ENCODE measurements around the gene TIRAP. TPM values are rescaled to one million over a fixed set of nuclear protein-coding genes. Genes with fewer than 3 reads are reported as not detected.
"Not testable (repeated sequence)": the region's sequence is repeated elsewhere in the genome, so short reads cannot be mapped to it uniquely, and the experiment has no call there.

The TIRAP gene
- total RNA-seq (2014; rRNA removed; shearing (Covaris generic)): 1.4 and 1.7 TPM in 2 replicates

DNA sequence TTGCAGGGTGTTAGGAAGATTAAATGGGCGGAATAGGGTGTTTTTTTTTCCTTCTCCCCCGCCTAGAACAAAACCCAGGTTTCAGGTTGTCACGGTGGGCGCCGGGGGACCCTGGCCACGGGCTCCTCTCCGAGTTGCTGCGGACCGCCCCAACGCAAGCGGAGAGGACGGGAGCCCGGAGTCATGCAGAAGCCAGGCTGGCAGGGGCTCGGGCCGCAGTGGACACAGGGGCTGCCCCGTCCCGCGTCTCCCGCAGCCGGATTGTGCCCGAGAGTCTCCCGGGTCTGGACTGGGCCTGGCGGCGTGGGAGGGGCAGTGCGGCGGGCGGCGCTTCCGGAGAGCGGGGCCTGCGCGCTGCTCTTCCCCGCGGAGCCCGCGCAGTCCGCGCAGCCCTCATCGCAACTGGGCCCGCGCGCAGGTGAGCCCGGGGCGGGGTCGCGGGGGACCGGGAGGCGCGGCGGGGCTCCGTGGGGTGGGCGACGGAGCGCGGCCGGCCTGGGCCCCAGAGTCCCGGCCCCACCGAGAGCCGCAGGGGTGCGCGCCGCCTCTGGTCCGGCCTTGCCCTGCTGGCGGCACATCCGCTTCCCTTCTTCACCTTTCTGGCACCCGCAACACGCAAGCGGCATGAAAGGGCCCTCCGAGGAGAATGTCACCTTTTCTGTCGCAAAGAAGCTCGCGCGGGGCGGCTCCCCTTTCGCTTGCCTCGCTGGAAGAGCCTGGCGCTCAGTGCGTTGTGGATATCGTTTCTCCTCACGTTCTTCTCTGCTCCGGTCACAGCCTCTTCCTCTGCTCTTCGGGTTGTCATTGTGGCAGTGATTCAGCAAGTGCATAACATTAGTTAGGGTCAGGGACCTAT is at the start of gene TIRAP:
Gene TIRAP (plus strand): TSS at position 358 of the 856 bp plus-strand sequence. CDS start 7,802 bp downstream, outside the sequence.
- no peaks in the 10 kb centered on the region for H3K27me3 ChIP-seq (replicated peaks)
- H3K4me3 ChIP-seq: peak within 1 kb of the TSS; percentile 66
- H3K36me3 ChIP-seq: no peaks in the 10 kb centered on the region
- peak within 1 kb of the TSS; percentile 35 for H3K27ac ChIP-seq
- DNase-seq (ENCODE audit: low read depth in 1 of 2, low spot score in 2 of 2): peak; percentile 30 to 46
- H3K4me1 ChIP-seq (replicated peaks): peaks cover 8% of the 10 kb centered on the region; the same call in 1 of the 2 replicates
- H3K9me3 ChIP-seq (replicated peaks): no peaks in the 10 kb centered on the region

DNA sequence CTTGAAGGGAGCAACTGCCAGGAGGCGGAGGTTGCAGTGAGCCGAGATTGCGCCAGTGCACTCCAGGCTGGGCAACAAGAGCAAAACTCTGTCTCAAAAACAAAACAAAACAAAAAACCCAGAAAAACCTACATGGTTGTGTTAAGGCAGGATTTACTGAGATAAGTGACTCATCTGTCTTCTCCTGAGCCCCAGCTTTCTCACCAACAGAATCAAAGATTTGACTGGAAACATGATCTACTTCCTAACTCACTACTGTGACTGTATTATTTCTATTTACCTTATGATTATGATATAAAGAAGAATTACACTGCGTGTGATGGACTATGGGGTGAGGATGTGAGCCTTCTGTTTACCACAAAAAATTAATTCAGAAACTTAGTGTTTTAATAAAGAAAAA is 49.5 kb upstream of the TIRAP start:
- no peak for DNase-seq (ENCODE audit: low read depth in 1 of 2, low spot score in 2 of 2)
- no peaks in the 10 kb centered on the region for H3K36me3 ChIP-seq
- no peaks in the 10 kb centered on the region for H3K27me3 ChIP-seq (replicated peaks)
- H3K4me3 ChIP-seq: no peak overlapping the region
- no peak overlapping the region for H3K27ac ChIP-seq
- no peaks in the 10 kb centered on the region for H3K4me1 ChIP-seq (replicated peaks)
- no peaks in the 10 kb centered on the region for H3K9me3 ChIP-seq (replicated peaks)

DNA sequence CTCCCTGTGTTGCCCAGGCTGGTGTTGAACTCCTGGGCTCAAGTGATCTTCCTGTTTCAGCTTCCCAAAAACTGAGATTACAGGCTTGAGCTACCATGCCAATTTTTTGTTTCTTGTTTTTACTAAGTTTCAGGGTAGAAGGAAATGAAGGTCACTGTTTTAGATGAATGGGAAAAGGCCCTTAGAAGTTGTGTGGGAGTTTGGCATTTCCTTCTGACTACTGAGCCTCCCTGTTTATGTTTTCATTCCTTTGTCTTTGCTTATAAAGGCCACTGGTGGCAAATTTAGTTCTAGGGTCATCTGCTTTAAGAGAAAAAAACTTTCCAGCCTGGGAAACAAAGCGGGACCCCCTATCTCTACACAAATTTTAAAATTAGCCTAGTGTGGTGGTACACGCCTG is 36.3 kb upstream of the TIRAP start:
- no peaks in the 10 kb centered on the region for H3K36me3 ChIP-seq
- no peaks in the 10 kb centered on the region for H3K4me1 ChIP-seq (replicated peaks)
- no peak overlapping the region for H3K27ac ChIP-seq
- H3K27me3 ChIP-seq (replicated peaks): no peaks in the 10 kb centered on the region
- no peak overlapping the region for H3K4me3 ChIP-seq
- no peak for DNase-seq (ENCODE audit: low read depth in 1 of 2, low spot score in 2 of 2)
- H3K9me3 ChIP-seq (replicated peaks): no peaks in the 10 kb centered on the region

DNA sequence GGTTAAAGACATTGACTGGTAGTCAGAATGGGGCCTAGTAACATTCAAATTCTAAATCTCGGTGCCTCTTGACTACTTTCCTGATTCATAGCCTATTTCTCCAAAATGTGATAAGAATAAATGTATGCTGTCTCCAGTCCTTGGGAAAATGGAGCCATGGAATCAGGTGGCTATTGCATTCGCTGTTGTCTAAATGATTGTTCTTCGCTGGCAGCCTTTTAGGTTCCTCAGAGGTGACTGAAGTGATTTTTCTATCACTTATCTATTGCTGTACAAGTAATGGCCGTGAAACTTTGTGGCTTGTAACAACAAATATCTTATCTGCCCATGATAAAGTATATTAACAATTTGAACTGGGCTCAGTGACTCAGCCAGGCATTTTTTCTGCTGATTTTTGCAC is 29.6 kb upstream of the TIRAP start:
- H3K27ac ChIP-seq: no peak overlapping the region
- DNase-seq (ENCODE audit: low read depth in 1 of 2, low spot score in 2 of 2): no peak

GRCh38 chr11:126254819-126255218 is 28.1 kb upstream of the TIRAP start:
- DNase-seq (ENCODE audit: low read depth in 1 of 2, low spot score in 2 of 2): no peak
- peaks cover 8% of the 10 kb centered on the region; the same call in 1 of the 2 replicates for H3K4me1 ChIP-seq (replicated peaks)
- H3K36me3 ChIP-seq: no peaks in the 10 kb centered on the region
- H3K27ac ChIP-seq: no peak overlapping the region
- no peaks in the 10 kb centered on the region for H3K9me3 ChIP-seq (replicated peaks)
- H3K27me3 ChIP-seq (replicated peaks): no peaks in the 10 kb centered on the region
- H3K4me3 ChIP-seq: no peak overlapping the region

More for the DNA sequence above, 29.6 kb upstream of the TIRAP start:
- Histone ChIP-seq H3K27me3 (replicated peaks) (no peaks in the 10 kb centered on the region), H3K9me3 (replicated peaks) (no peaks in the 10 kb centered on the region), H3K36me3 (no peaks in the 10 kb centered on the region), H3K4me3 (no peak overlapping the region), H3K4me1 (replicated peaks) (peaks cover 8% of the 10 kb centered on the region; the same call in 1 of the 2 replicates)

- not testable (repeated sequence) for H3K36me3 ChIP-seq; H3K9me3 ChIP-seq (replicated peaks); H3K27ac ChIP-seq; H3K4me1 ChIP-seq (replicated peaks); H3K4me3 ChIP-seq; H3K27me3 ChIP-seq (replicated peaks); DNase-seq (ENCODE audit: low read depth in 1 of 2, low spot score in 2 of 2)
Observed at GRCh38 chr11:126255507-126255906, 27.4 kb upstream of the TIRAP start.

- Histone ChIP-seq H3K4me1 (replicated peaks) (peaks cover 8% of the 10 kb centered on the region; the same call in 1 of the 2 replicates), H3K36me3 (peaks cover 9% of the 10 kb centered on the region; the same call in 1 of the 2 replicates), H3K27ac (no peak overlapping the region), H3K27me3 (replicated peaks) (no peaks in the 10 kb centered on the region), H3K4me3 (no peak overlapping the region), H3K9me3 (replicated peaks) (no peaks in the 10 kb centered on the region)
- no peak for DNase-seq (ENCODE audit: low read depth in 1 of 2, low spot score in 2 of 2)
Observed at GRCh38 chr11:126256216-126256615, 26.7 kb upstream of the TIRAP start.

DNA sequence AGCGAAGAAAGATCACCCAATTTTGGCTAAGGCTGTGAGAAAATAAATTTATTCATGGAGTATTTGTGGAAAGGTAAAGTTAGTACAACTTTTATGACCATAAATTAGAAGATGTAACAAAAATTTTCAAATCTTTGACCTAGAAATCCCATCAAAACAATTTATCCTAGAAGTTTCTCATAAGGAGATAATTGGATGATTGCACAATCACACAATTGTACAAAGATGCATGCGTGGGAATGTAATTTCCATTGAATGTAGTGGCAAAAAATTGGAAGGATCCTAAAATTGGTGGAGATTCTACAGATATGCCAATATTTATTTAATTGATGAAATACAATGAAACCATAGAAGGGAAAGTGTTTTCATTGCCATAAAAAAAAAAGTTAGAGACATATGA is 25.7 kb upstream of the TIRAP start:
- H3K27ac ChIP-seq: no peak overlapping the region
- H3K4me3 ChIP-seq: no peak overlapping the region
- H3K9me3 ChIP-seq (replicated peaks): no peaks in the 10 kb centered on the region
- H3K27me3 ChIP-seq (replicated peaks): no peaks in the 10 kb centered on the region
- DNase-seq (ENCODE audit: low read depth in 1 of 2, low spot score in 2 of 2): no peak
- peaks cover 15% of the 10 kb centered on the region for H3K36me3 ChIP-seq
- H3K4me1 ChIP-seq (replicated peaks): peaks cover 8% of the 10 kb centered on the region; the same call in 1 of the 2 replicates

GRCh38 chr11:126257764-126258163 is 25.1 kb upstream of the TIRAP start:
- Histone ChIP-seq H3K36me3 (peaks cover 21% of the 10 kb centered on the region), H3K4me3 (no peak overlapping the region), H3K27ac (no peak overlapping the region), H3K9me3 (replicated peaks) (no peaks in the 10 kb centered on the region), H3K27me3 (replicated peaks) (no peaks in the 10 kb centered on the region), H3K4me1 (replicated peaks) (peaks cover 8% of the 10 kb centered on the region; the same call in 1 of the 2 replicates)
- DNase-seq (ENCODE audit: low read depth in 1 of 2, low spot score in 2 of 2): peak in 1 of 2 experiments; percentile 21

DNA sequence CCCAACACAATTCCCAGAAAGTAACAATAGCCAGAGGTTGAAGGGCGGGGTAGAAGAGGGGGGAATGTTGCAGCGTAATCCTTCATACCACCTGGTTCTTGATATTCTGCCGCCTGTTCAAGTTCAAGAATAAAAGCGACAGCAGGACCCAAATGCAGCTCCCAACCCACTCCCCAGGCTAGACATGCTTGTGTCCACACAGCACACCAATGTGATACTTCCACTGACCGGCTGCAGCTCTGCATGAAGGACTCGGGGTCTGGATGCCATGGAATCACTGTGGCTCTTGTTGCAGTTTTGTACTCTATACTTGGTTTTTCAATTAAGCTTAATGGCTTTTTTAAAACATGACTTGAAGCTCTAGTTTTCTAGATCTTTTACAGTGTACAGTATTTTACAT is 20.7 kb upstream of the TIRAP start:
- Histone ChIP-seq H3K36me3 (peaks cover 65% of the 10 kb centered on the region), H3K4me1 (replicated peaks) (peaks cover 8% of the 10 kb centered on the region; the same call in 1 of the 2 replicates)

DNA sequence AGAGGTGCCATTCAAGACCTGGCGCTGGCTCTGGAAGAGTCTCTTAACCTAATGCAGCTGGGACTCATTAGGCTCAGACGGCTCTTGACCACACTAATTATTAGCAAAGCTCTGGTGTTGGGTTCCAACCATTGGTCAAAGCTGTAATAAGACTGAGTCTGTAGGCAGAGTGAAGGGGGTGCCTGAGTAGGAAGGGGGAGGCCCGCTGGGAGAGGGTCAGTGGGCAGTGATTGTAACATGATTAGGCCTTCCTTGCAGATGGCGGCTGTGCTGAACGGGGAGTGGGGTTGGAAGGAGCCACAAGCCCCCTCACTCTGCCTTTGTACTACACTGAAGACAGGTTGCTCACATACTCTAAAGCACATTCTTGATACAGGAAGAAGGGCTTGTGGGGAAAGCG is 19.4 kb upstream of the TIRAP start:
- peaks cover 71% of the 10 kb centered on the region for H3K36me3 ChIP-seq

More for the DNA sequence above, 20.7 kb upstream of the TIRAP start:
- Histone ChIP-seq H3K9me3 (replicated peaks) (no peaks in the 10 kb centered on the region), H3K27me3 (replicated peaks) (no peaks in the 10 kb centered on the region), H3K4me3 (no peak overlapping the region), H3K27ac (no peak overlapping the region)
- DNase-seq (ENCODE audit: low read depth in 1 of 2, low spot score in 2 of 2): no peak

DNA sequence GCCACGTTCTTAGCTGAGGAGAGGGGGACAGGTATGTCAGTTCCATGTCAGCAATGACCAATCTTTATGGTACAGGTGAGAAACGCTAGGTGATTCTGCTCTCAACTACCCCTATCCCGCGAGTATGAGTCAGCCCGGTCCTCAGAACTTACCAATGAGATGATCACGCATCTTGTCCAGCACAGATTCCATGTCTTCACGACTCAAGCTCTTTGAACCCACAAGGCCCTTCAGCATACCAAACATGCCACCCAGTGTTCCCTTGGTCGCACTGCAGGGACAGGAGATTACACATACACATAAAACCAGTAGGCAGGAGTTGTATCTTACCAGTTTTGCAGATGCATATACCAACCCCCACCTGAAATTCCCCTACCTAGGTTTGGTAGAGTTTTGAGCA is 17.1 kb upstream of the TIRAP start:
- no peak for DNase-seq (ENCODE audit: low read depth in 1 of 2, low spot score in 2 of 2)
- H3K4me3 ChIP-seq: no peak overlapping the region
- peaks cover 66% of the 10 kb centered on the region for H3K36me3 ChIP-seq

More for the DNA sequence above, 19.4 kb upstream of the TIRAP start:
- Histone ChIP-seq H3K9me3 (replicated peaks) (no peaks in the 10 kb centered on the region), H3K4me1 (replicated peaks) (no peaks in the 10 kb centered on the region), H3K4me3 (no peak overlapping the region), H3K27me3 (replicated peaks) (no peaks in the 10 kb centered on the region), H3K27ac (no peak overlapping the region)
- no peak for DNase-seq (ENCODE audit: low read depth in 1 of 2, low spot score in 2 of 2)

DNA sequence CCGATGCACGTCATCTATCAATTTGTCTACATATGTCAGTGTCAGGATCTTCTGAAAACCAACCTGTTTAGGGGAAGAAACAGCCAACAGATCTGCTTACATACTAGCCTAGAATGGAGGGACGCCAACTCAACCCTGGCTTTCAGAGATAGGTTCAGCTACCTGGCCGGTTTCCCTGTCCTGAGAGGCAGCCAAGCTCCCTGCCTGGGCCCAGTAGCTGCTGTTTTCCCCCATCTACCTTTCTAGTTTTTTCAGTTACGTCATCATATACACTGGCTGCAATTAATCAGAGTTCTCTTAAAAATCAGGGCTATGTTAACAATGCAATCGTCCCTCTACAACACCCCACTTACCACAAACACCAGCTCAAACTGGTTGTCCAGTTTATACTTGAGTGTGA is 15.2 kb upstream of the TIRAP start:
- no peak for DNase-seq (ENCODE audit: low read depth in 1 of 2, low spot score in 2 of 2)
- Histone ChIP-seq H3K27ac (peak overlapping the region; percentile 80), H3K27me3 (replicated peaks) (no peaks in the 10 kb centered on the region), H3K9me3 (replicated peaks) (no peaks in the 10 kb centered on the region), H3K4me1 (replicated peaks) (no peaks in the 10 kb centered on the region), H3K4me3 (peak overlapping the region; percentile 70), H3K36me3 (peaks cover 51% of the 10 kb centered on the region)

More for the DNA sequence above, 17.1 kb upstream of the TIRAP start:
- Histone ChIP-seq H3K27me3 (replicated peaks) (no peaks in the 10 kb centered on the region), H3K9me3 (replicated peaks) (no peaks in the 10 kb centered on the region), H3K4me1 (replicated peaks) (no peaks in the 10 kb centered on the region), H3K27ac (no peak overlapping the region)

DNA sequence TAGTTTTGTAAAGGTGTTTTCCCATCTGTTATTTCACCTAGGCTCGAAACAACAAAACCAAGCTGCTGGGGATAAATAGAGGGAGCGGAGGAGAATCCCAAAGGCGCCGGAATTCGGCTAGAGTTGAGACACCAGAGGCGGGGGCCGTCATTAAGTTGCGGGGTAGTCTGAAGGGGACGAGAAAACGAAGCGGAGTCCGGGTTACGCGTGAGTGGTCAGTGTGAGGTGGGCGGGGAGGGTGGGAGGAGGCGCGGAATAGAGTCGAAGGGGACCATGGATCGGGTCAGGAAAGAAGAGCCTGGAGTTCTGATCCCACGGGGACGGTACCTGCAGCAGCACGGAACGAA is 14.6 kb upstream of the TIRAP start:
- Histone ChIP-seq H3K4me1 (replicated peaks) (no peaks in the 10 kb centered on the region), H3K27me3 (replicated peaks) (no peaks in the 10 kb centered on the region), H3K27ac (peak overlapping the region; percentile 80), H3K4me3 (peak overlapping the region; percentile 70), H3K36me3 (peaks cover 45% of the 10 kb centered on the region), H3K9me3 (replicated peaks) (no peaks in the 10 kb centered on the region)
- no peak for DNase-seq (ENCODE audit: low read depth in 1 of 2, low spot score in 2 of 2)
